ENCODE measurements around the gene VAMP1.
"Not testable (repeated sequence)": the region's sequence is repeated elsewhere in the genome, so short reads cannot be mapped to it uniquely, and the experiment has no call there.

The VAMP1 gene

DNA sequence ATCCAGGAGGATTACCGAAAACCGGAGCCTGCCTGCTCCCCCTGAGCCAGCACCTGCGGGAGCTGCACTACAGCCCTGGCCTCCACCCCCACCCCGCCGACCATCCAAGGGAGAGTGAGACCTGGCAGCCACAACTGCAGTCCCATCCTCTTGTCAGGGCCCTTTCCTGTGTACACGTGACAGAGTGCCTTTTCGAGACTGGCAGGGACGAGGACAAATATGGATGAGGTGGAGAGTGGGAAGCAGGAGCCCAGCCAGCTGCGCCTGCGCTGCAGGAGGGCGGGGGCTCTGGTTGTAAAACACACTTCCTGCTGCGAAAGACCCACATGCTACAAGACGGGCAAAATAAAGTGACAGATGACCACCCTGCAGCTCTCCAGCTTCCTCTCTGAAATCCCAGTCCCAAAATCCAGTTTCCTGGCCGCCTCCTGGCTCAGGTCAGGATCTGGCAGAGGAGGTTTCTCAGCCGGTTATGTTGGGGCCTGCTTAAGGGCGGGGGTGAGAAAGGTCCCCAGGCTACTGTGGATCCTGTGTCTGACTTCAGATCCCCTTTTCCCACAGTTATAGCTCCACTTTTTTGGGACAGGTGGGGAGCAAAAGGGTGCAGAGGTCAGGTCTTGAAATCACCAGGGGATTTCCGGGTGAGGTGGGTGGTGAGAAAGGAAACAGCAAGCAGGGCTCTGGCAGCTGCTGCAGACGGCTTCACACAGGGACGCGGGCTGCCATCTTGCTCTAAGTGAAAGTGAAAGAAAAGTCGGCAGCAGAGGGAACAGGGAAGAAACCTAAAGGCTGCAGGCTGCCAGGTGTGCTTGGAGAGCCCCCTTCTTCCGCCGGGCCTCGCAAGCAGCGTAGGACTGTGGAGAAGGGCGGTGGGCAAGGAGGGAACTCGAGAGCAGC lies 18.9 kb downstream of the VAMP1 start, which contains the start of gene TAPBPL:
TSS of gene TAPBPL (plus strand) at position 695 of the 897 bp plus-strand sequence. CDS start 207 bp downstream, outside the sequence.
- peak; percentile 75 for DNase-seq (ENCODE audit: low read depth)

DNA sequence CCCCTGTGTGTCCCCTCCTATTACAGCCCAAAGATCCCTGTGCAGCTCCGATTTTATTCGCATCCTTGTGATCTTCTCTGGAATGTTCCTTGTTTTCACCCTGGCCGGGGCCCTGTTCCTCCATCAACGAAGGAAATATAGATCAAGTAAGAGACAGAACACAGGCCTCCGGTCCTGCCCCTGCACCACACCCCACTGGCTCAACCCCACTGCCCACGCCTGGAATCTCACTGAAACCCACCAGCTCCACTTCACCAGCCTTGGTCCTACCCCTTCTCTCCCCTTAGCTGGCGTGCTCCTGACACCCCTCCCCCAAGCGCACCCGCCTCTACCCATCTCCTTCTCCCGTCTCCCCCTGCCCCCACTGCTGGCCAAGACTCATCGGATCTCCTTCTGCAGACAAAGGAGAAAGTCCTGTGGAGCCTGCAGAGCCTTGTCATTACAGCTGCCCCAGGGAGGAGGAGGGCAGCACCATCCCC lies 19.6 kb downstream of the VAMP1 start:
- no peak for DNase-seq (ENCODE audit: low read depth)

DNA sequence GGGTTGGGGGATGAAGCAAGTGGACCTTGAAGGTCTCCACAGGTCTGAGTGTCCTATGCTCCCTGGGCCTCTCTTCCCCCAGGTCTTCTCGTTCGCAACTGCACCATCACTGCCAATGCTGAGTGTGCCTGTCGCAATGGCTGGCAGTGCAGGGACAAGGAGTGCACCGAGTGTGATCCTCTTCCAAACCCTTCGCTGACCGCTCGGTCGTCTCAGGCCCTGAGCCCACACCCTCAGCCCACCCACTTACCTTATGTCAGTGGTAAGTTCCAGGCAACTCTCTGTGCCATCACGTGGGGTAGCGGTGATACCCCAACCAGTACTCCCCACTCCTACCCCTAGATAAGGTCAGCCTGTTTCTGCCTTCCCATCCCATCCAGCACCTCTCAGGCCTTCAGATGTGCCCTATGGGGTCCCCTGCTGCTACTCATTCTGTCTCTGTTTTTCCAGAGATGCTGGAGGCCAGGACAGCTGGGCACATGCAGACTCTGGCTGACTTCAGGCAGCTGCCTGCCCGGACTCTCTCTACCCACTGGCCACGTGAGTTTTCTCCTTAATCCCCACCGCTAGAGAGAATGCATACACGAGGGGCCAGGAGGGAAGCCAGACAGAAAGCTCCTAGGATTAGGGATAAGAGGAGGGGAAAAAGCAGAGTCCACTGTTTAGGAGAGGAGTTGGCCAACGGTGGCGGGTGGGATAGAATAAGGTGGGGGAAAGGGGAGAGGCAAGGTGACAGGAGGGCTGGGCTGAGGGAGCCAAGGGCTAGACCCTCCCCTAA lies 20.2 kb downstream of the VAMP1 start:
- no peak for DNase-seq (ENCODE audit: low read depth)

DNA sequence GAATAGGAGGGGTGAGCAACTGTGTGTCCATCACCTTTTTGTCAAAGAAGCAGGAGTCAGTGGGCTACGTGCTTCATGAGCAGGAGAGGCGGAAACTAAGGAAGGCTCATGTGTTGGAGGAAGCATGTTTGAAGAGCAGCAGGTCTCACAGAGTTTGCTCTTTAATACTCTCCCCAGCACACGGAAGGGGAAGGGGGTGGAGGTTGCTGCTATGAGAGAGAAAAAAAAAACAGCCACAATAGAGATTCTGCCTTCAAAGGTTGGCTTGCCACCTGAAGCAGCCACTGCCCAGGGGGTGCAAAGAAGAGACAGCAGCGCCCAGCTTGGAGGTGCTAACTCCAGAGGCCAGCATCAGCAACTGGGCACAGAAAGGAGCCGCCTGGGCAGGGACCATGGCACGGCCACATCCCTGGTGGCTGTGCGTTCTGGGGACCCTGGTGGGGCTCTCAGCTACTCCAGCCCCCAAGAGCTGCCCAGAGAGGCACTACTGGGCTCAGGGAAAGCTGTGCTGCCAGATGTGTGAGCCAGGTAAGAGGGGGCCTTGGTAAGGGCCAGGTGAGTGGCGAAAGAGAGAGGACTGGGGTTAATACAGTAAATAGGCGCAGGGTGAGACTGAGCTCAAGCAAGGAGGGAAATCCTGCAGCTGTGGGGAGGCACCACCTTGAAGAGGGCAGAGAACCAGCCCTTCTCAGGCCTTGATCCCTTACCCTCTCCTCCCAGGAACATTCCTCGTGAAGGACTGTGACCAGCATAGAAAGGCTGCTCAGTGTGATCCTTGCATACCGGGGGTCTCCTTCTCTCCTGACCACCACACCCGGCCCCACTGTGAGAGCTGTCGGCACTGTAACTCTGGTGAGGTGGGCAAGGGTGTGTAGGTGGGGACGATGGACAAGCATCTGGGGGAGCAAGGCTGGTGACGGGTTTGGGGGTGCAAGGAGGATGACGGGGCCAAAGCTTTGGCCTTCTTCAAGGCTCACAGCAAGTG lies 25.5 kb downstream of the VAMP1 start, which contains the start of gene CD27:
TSS of gene CD27 (plus strand) at position 252 of the 985 bp plus-strand sequence. CDS start at position 393, 141 bp downstream.
- DNase-seq (ENCODE audit: low read depth): no peak

DNA sequence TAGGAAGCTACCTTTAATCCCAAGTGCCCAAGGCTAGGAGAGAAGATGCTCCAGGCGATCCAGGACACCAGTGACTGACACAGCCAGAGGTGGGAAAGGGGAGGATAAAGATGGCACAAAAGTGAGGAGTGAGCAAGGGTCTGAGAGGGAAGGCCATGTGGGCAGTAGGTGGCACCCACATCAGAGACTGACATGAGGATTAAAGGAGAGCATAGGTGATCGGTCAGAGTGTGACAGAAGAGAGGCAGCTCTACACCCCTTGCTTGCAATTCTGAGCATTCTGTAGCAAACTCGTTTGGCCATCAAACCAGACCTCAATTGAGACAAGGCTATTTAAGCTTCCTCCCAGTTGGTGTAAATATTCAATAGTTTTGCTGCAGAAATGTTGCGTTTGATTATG lies 26.4 kb downstream of the VAMP1 start:
- no peak for DNase-seq (ENCODE audit: low read depth)

DNA sequence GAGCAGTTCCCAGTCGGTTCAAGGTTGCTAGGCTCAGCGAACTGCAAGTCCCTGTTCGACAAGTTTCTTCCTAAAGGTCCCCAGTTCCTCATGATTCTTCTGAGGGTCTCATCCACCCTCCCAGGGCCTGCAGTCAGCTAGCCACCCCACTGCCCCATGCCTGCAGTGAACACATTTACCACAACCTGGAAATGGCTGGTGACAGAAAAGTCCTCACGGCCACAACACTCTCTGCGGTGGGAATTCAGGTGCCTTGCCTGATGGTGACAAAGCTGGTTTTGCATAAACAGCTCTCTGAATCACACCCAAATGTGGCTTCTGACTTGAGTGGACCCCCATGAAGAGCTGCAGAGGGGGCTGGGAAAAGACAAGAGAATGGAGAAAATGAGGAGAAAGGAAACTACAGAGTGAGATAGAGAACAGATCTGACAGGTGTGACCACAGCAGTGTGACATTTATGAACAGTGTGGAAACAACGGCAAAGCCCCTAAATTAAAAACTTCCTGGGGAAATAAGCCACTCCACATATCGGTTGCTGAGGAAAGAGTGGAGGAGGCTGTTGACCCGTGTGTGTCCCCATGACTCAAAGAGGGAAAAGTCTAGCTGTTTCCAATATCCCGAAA lies 27.0 kb downstream of the VAMP1 start:
- DNase-seq (ENCODE audit: low read depth): peak; percentile 59

DNA sequence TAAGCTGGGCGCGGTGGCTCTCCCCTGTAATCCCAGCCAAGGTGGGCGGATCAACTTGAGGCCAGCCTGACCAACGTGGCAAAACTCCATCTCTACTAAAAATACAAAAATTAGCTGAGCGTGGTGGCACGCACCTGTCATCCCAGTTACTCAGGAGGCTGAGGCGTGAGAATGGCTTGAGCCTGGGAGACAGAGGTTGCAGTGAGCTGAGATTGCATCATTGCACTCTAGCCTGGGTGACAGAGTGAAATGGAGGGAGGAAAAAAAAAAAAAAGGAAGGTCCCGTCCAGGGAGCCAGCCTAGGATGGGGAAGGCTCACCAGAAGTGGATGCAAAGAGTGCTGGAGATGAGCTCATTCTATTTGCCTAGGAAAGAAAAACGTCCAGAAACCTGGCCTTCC lies 27.6 kb downstream of the VAMP1 start:
- no peak for DNase-seq (ENCODE audit: low read depth)

DNA sequence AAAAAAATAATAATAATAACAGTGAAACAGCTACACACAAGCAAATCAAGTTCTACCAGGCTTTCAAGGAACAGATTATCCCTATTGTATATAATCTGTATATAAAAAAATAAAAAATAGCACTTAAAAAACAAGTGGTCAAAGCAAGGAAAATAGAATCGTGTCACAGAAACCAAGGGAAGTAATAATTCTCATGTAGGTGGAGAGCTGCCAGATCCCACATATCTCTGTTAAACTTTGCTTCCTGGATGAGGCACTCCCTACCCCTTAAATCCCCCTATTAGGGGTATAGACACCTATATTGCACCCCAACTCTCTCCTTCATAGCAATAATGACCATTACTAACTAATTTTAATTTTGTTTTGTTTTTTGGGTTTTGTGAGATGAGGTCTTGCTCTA lies 30.1 kb downstream of the VAMP1 start:
- no peak for DNase-seq (ENCODE audit: low read depth)

DNA sequence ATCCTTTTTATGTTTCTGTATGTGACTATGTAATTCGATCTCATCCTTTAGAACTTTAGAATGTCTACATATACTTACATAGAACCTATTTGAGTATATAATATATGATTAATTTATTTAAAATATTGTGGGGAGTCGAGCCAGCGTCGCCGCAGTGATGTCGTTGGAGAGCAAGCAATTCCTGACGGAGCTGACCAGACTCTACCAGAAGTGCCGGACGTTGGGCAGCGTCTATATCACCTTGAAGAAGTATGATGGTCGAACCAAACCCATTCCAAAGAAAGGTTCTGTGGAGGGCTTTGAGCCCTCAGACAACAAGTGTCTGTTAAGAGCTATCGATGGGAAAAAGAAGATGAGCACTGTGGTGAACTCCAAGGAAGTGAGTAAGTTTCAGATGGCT lies 32.1 kb downstream of the VAMP1 start:
- no peak for DNase-seq (ENCODE audit: low read depth)

DNA sequence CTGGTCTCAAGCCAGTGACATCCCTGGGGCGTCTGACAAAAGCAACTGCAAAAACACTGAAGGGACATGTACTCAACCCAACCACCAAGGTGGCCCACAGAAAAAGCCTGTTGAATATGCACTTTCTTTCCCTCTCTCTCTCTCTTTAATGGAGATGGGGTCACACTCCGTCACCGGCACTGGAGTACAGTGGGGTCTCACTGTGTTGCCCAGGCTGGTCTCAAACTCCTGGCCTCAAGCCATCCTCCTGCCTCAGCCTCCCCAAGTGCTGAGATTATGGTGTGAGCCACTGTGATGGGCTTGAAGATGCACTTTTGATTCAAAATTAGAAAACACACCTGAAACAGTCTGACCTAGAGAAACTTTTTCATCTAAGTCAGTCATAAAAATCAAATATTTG lies 32.9 kb downstream of the VAMP1 start:
- no peak for DNase-seq (ENCODE audit: low read depth)

DNA sequence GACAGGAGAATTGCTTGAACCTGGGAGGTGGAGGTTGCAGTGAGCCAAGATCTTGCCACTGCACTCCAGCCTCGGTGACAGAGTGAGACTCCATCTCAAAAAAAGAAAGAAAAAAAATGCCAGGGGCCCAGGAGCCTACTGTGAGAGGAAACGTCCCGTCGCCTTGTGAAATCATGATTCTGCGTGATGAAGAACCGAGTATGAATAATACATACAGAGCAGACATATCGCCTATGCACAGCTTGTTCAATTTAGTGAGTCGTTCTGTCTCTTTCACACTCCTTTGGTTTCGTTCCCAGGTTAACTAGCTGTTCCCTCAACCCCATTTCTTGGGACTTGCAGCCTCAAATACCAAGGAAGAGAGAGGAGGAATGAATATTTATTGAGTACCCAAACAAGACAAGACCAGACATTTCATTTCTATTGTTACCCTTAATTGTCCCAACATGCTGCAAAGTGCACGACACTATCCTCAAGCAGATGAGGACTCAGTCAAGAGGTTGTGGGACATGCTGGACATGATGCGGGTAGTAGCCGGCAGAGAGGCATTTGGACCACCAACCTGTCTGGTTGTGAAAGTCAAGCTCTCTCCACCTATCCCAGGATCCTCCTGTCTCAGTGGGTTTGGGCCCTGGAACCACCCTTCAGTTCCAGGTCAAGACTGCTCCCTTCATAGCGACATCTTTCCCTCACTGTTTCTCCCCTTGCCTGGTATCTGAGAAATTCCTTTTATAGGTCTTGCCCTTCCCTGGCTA lies 34.3 kb downstream of the VAMP1 start:
- DNase-seq (ENCODE audit: low read depth): no peak

DNA sequence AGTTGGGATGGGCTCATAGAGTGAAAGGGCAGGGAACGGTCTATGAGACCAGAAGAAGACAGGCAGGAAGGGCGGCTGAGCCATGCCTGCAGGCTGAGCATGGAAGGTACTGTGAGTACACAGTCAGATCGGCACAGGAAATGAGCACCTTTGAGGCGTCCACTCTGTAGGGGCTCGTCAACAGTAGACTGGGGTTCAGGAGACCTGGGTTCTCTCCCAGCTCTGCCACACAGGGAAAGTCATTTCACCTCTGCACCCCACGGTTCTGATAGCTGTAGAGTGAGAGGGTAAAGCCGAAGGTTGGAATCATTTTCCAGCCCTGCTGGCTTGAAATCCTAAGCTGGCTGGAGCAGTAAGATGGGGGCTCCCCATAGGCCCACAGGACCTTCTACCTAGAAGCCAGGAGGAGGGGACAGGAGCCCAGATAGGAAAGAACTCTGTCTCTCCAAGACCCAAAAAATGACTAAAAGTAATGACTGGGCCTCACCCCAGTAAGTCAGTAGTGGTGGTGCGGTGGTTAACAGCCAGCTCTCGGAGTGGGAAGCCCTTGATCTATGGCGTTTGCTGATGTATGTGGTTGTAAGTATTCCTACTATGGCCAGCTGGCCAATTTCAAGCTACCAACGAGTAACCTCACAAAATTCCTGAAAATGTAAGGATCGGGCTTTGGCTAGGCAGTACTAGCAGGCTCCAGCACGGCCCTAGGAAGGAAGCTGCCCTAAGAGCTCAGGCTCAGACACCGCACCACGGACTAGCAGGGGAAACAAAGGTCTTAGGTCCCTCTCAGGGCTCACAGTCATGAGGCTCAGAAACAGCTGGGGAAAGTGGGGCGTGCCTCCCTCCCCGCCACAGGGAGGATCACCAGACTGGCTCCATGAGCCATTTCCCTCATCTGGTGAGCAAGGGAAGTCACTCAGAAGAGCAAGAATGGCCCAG lies 36.0 kb downstream of the VAMP1 start:
- DNase-seq (ENCODE audit: low read depth): no peak

DNA sequence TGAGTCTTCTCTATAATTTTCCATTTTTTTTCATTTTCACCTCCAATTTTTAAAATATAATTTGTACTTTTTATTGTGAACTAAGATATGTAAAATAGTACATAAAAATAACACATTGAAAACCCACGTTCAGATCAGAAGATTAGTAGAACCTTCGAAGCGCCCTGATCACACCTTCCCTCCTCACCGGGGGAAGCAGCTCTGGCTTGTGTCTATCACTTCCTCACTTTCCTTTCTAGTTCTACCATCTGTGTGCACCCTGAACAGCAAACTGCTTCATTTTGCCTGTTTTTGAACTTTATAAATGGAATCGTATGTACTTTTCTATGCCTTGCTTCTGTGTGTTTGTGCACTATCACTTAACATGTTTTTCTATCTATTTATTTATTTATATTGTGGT lies 37.5 kb downstream of the VAMP1 start:
- no peak for DNase-seq (ENCODE audit: low read depth)

DNA sequence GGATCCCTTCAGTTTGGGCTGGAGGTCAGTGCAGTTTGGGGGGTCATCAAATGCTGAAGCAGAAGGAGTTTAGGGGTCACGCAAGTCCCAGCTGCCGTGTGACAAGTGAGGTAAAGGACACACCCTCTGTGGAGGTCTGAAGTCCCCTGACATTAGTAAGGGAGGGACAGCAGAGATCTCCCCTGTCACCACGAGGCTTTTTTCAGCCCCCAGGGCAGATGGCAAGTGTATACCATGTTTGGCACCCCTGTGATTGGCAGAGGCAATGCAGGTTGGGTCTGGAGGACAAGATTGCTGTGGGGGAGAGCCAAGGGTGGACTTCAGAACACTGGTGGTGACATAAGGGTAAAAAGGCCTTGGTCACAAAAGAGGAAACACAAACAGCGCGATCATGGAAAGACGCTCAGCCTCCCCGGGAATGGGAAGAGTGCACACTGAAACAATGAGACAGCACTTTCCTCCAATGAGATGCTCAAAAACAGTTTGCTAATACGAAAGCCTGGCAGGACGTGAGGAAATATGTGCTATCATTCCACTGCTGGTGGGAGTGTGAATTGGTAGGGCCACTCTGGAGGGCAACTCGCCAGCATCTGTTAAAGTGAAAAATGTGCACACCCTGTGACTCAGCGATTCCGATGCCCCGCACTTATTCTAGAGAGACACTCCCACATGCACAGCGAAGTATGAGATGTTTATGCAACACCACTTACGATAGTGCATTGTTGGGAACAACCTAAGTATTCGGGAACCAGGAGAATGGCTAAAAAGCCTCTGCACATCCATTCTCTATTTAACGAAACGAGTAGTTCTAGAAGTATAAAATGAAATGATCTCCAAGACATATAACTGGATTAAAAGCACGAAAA lies 40.1 kb downstream of the VAMP1 start:
- peak; percentile 60 for DNase-seq (ENCODE audit: low read depth)

DNA sequence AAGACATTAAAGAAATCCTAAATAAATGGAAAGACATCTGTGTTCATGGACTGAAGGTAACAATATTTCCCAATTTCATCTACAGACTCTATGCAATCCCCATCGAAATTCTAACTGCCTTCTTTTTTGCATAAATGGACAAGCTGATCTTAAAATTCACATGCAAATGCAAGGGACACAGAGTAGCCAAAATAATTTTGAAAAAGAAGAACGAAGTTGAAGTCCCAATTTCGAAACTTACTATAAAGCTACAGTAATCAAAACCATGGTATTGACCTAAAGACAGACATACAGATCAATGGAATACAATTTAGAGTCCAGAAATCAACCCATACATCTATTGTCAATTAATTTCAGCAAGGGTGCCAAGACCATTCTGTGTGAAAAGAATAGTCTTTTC lies 42.2 kb downstream of the VAMP1 start:
- no peak for DNase-seq (ENCODE audit: low read depth)

DNA sequence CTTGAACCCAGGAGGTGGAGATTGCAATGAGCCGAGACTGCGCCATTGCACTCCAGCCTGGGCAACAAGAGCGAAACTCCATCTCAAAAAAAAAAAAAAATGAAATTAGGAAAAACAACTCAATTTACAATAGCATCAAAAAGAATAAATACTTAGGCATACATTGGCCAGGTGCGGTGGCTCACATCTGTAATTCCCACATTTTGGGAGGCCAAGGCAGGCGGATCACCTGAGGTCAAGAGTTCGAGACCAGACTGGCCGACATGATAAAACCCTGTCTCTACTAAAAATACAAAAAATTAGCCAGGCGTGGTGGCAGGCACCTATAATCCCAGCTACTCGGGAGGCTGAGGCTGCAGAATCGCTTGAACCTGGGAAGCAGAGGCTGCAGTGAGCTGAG lies 42.7 kb downstream of the VAMP1 start:
- DNase-seq (ENCODE audit: low read depth): not testable (repeated sequence)

DNA sequence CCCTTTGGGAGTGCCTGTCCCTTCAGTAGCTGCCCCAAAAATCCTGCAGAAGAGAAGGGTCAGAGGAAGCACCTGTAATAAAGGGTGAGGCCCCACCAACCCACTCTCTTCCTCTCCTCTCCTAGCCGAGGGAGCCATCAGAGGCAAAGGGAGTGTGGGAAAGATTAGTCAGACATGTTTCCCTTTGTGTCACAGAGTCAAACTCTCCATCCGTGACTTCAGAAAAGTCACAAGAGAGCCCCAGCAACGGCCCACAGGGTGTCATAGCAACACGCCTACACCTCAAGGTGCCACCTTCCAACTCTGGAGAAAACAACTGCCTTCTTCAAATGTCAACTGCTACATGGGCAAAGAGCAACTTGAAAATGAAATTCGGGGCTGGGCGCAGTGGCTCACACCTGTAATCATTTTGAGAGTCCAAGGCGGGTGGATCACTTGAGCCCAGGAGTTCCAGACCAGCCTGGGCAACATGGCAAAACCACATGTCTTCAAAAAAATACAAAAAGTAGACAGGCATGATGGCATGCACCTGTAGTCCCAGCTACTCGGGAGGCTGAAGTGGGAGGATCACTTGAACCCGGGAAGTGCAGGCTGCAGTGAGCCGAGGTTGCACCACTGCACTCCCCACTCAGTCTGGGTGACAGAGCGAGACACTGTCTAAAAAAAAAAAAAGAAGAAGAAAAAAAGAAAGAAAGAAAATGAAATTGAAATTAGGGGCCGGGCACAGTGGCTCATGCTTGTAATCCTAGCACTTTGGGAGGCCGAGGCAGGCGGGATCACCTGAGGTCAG lies 43.4 kb downstream of the VAMP1 start:
- peak; percentile 91 for DNase-seq (ENCODE audit: low read depth)
